ENCODE data around the gene POMT1. TPM values are rescaled to one million over a fixed set of nuclear protein-coding genes. Genes with fewer than 3 reads are reported as not detected.
"Not testable (repeated sequence)": the region's sequence is repeated elsewhere in the genome, so short reads cannot be mapped to it uniquely, and the experiment has no call there.

Gene POMT1
- total RNA-seq, 1 donor from 2014 or later: 46.9 TPM

DNA sequence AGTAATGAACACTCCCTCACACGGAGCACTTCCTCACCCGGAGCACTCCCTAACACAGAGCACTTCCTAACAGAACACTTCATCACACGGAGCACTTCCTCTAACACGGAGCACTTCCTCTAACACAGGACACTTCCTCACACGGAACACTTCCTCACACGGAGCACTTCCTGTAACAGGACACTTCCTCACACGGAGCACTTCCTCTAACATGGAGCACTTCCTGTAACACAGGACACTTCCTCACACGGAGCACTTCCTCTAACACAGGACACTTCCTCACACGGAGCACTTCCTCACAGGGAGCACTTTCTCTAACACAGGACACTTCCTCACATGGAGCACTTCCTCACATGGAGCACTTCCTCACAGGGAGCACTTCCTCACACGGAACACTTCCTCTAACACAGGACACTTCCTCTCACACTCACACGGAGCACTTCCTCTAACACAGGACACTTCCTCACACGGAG lies 12.9 kb downstream of the POMT1 start:
- H3K4me1 Mint-ChIP-seq (ENCODE audit: low read depth); DNase-seq (ENCODE audit: low spot score); H3K27ac Mint-ChIP-seq; H3K9me3 Mint-ChIP-seq; H3K4me3 Mint-ChIP-seq (ENCODE audit: low read depth); H3K27me3 Mint-ChIP-seq (ENCODE audit: low read depth); intact Hi-C loops (cut with micrococcal nuclease): not testable (repeated sequence)
- H3K36me3 Mint-ChIP-seq (ENCODE audit: low read depth): peaks cover 63% of the 10 kb centered on the region

DNA sequence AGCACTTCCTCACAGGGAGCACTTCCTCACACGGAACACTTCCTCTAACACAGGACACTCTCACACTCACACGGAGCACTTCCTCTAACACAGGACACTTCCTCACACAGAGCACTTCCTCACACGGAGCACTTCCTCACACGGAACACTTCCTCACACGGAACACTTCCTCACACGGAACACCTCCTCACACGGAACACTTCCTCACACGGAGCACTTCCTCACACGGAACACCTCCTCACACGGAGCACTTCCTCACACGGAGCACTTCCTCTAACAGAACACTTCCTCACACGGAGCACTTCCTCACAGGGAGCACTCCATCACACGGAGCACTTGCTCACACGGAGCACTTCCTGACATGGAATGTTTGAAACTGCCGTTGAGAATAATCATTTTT lies 13.4 kb downstream of the POMT1 start:
- H3K27ac Mint-ChIP-seq: no peak overlapping the region
- no peaks in the 10 kb centered on the region for H3K9me3 Mint-ChIP-seq
- DNase-seq (ENCODE audit: low spot score): no peak
- no peaks in the 10 kb centered on the region for H3K27me3 Mint-ChIP-seq (ENCODE audit: low read depth)
- intact Hi-C loops (cut with micrococcal nuclease): no loop called here
- H3K36me3 Mint-ChIP-seq (ENCODE audit: low read depth): peaks cover 61% of the 10 kb centered on the region
- no peak overlapping the region for H3K4me3 Mint-ChIP-seq (ENCODE audit: low read depth)
- no peaks in the 10 kb centered on the region for H3K4me1 Mint-ChIP-seq (ENCODE audit: low read depth)

- Mint-ChIP-seq H3K4me1 (ENCODE audit: low read depth) (no peaks in the 10 kb centered on the region), H3K36me3 (ENCODE audit: low read depth) (peaks cover 58% of the 10 kb centered on the region), H3K9me3 (no peaks in the 10 kb centered on the region), H3K4me3 (ENCODE audit: low read depth) (no peak overlapping the region), H3K27ac (no peak overlapping the region), H3K27me3 (ENCODE audit: low read depth) (no peaks in the 10 kb centered on the region)
- intact Hi-C loops (cut with micrococcal nuclease): no loop called here
- DNase-seq (ENCODE audit: low spot score): no peak
Measured at GRCh38 chr9:131516930-131517329, 14.2 kb downstream of the POMT1 start.

- no peak for DNase-seq (ENCODE audit: low spot score)
- H3K4me1 Mint-ChIP-seq (ENCODE audit: low read depth): no peaks in the 10 kb centered on the region
- H3K36me3 Mint-ChIP-seq (ENCODE audit: low read depth): peaks cover 55% of the 10 kb centered on the region
- H3K4me3 Mint-ChIP-seq (ENCODE audit: low read depth): no peak overlapping the region
- no peak overlapping the region for H3K27ac Mint-ChIP-seq
- no peaks in the 10 kb centered on the region for H3K9me3 Mint-ChIP-seq
- H3K27me3 Mint-ChIP-seq (ENCODE audit: low read depth): no peaks in the 10 kb centered on the region
- intact Hi-C loops (cut with micrococcal nuclease): no loop called here
Measured at GRCh38 chr9:131517761-131518190, 15.1 kb downstream of the POMT1 start.

DNA sequence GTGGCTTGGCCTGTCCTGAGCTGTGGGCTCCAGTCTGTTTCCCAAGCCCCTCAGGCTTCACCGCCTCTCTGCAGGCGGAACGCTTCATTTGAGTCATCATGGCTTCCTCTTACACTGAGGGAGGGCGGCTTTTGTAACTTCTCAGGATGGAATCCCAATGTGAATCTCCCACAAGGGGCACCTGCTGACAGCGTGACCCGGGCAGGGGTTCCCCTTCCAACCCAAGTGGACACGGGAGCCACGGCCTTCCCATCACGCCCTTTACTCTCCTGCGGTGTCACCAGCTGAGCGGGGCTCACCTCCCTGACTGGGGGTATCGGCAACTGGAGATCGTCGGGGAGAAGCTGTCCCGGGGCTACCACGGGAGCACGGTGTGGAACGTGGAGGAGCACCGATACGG lies 15.8 kb downstream of the POMT1 start:
- Mint-ChIP-seq H3K36me3 (ENCODE audit: low read depth) (peaks cover 50% of the 10 kb centered on the region), H3K4me1 (ENCODE audit: low read depth) (no peaks in the 10 kb centered on the region), H3K27me3 (ENCODE audit: low read depth) (no peaks in the 10 kb centered on the region), H3K9me3 (no peaks in the 10 kb centered on the region), H3K4me3 (ENCODE audit: low read depth) (no peak overlapping the region), H3K27ac (no peak overlapping the region)
- intact Hi-C loops (cut with micrococcal nuclease): no loop called here
- DNase-seq (ENCODE audit: low spot score): no peak

- intact Hi-C loops (cut with micrococcal nuclease): no loop called here
- no peak overlapping the region for H3K4me3 Mint-ChIP-seq (ENCODE audit: low read depth)
- H3K9me3 Mint-ChIP-seq: no peaks in the 10 kb centered on the region
- H3K36me3 Mint-ChIP-seq (ENCODE audit: low read depth): peaks cover 56% of the 10 kb centered on the region
- H3K4me1 Mint-ChIP-seq (ENCODE audit: low read depth): no peaks in the 10 kb centered on the region
- no peak for DNase-seq (ENCODE audit: low spot score)
- H3K27me3 Mint-ChIP-seq (ENCODE audit: low read depth): no peaks in the 10 kb centered on the region
- no peak overlapping the region for H3K27ac Mint-ChIP-seq
Measured at GRCh38 chr9:131520503-131520902, 17.8 kb downstream of the POMT1 start.

DNA sequence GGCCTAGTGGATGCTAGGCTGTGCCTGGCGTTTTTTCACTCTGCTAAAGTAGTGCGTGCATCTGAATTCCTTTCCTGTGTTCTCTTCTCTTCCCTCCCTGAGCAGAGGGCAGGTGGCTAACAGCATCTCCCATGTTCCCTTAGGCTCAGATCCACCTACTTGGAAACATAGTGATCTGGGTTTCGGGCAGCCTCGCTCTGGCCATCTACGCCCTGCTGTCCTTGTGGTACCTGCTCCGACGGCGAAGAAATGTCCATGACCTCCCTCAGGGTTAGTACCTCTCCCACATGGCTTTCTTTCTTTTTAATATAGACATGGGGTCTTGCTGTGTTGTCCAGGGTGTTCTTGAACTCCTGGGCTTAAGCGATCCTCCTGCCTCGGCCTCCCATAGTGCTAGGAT lies 18.5 kb downstream of the POMT1 start:
- Mint-ChIP-seq H3K27me3 (ENCODE audit: low read depth) (no peaks in the 10 kb centered on the region), H3K4me1 (ENCODE audit: low read depth) (no peaks in the 10 kb centered on the region), H3K4me3 (ENCODE audit: low read depth) (no peak overlapping the region), H3K27ac (no peak overlapping the region), H3K36me3 (ENCODE audit: low read depth) (peaks cover 60% of the 10 kb centered on the region), H3K9me3 (no peaks in the 10 kb centered on the region)
- no peak for DNase-seq (ENCODE audit: low spot score)
- intact Hi-C loops (cut with micrococcal nuclease): no loop called here

DNA sequence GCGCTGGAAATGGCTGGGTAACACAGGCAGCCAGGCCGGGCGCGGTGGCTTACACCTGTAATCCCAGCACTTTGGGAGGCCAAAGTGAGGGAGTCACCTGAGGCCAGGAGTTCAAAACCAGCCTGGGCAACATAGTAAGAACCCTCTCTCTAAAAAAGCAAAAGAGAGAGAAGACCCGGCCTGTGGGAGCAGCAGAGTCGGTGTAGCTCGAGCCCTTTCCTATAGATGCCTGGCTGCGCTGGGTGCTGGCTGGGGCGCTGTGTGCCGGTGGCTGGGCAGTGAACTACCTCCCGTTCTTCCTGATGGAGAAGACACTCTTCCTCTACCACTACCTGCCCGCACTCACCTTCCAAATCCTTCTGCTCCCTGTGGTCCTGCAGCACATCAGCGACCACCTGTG lies 19.1 kb downstream of the POMT1 start:
- no peaks in the 10 kb centered on the region for H3K4me1 Mint-ChIP-seq (ENCODE audit: low read depth)
- DNase-seq (ENCODE audit: low spot score): no peak
- no peak overlapping the region for H3K4me3 Mint-ChIP-seq (ENCODE audit: low read depth)
- H3K36me3 Mint-ChIP-seq (ENCODE audit: low read depth): peaks cover 67% of the 10 kb centered on the region
- no peaks in the 10 kb centered on the region for H3K27me3 Mint-ChIP-seq (ENCODE audit: low read depth)
- intact Hi-C loops (cut with micrococcal nuclease): no loop called here
- no peak overlapping the region for H3K27ac Mint-ChIP-seq
- H3K9me3 Mint-ChIP-seq: no peaks in the 10 kb centered on the region

DNA sequence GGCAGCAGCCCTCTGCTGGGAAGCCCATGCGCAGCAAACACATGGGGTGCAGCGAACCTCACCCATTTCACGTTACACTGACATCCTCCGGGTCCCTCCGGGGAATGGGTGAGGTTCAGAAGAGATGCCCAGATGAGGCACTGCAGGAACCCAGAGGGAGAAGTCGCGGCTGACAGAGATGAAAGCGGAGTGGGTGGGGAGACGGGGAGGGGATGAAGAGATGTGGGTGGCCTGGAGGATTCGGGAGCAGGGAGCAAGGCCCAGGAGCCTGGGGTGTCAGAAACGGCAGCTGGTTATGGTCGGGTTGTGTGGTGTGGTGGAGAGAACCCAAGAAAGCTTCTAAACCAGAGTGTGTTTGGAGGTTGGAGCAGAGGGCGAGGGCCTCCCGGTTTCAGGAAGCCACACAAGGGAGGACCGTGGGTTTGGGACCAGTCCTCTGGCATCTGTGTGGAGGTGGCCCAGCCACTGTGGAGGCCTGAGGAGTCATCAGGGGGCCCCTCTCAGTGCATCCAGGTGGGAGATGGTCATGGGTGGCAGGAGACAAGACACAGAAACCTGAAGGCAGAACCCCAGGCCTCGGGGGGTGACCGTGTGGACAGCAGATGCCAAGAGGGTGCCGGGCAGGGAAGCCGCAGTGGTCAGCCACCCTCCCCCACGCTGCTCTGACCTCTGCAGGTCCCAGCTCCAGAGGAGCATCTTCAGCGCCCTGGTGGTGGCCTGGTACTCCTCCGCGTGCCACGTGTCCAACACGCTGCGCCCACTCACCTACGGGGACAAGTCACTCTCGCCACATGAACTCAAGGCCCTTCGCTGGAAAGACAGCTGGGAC lies 19.8 kb downstream of the POMT1 start:
- H3K36me3 Mint-ChIP-seq (ENCODE audit: low read depth): peaks cover 71% of the 10 kb centered on the region
- no peaks in the 10 kb centered on the region for H3K4me1 Mint-ChIP-seq (ENCODE audit: low read depth)
- intact Hi-C loops (cut with micrococcal nuclease): no loop called here
- no peaks in the 10 kb centered on the region for H3K27me3 Mint-ChIP-seq (ENCODE audit: low read depth)
- no peaks in the 10 kb centered on the region for H3K9me3 Mint-ChIP-seq
- H3K27ac Mint-ChIP-seq: no peak overlapping the region
- no peak for DNase-seq (ENCODE audit: low spot score)
- H3K4me3 Mint-ChIP-seq (ENCODE audit: low read depth): no peak overlapping the region

DNA sequence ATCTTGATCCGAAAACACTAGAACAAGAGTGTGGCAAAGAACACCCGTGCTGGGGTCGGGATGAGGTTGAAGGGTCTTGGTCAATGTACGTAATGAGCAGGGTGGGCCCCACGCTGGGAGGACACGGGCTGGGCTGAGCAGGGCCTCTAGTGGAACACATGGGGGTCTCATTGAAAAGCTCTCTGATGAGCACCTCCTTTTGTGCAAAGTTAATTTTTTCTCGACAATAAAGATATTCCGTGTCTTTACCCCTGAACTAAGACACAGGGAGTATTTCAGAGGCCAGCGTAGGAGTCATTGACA lies 20.3 kb downstream of the POMT1 start:
- no peaks in the 10 kb centered on the region for H3K9me3 Mint-ChIP-seq
- no peak for DNase-seq (ENCODE audit: low spot score)
- H3K27me3 Mint-ChIP-seq (ENCODE audit: low read depth): no peaks in the 10 kb centered on the region
- intact Hi-C loops (cut with micrococcal nuclease): no loop called here
- H3K4me1 Mint-ChIP-seq (ENCODE audit: low read depth): no peaks in the 10 kb centered on the region
- H3K4me3 Mint-ChIP-seq (ENCODE audit: low read depth): no peak overlapping the region
- peaks cover 66% of the 10 kb centered on the region for H3K36me3 Mint-ChIP-seq (ENCODE audit: low read depth)
- no peak overlapping the region for H3K27ac Mint-ChIP-seq

- intact Hi-C loops (cut with micrococcal nuclease): no loop called here
Measured at GRCh38 chr9:131523451-131524435, 21.0 kb downstream of the POMT1 start.

DNA sequence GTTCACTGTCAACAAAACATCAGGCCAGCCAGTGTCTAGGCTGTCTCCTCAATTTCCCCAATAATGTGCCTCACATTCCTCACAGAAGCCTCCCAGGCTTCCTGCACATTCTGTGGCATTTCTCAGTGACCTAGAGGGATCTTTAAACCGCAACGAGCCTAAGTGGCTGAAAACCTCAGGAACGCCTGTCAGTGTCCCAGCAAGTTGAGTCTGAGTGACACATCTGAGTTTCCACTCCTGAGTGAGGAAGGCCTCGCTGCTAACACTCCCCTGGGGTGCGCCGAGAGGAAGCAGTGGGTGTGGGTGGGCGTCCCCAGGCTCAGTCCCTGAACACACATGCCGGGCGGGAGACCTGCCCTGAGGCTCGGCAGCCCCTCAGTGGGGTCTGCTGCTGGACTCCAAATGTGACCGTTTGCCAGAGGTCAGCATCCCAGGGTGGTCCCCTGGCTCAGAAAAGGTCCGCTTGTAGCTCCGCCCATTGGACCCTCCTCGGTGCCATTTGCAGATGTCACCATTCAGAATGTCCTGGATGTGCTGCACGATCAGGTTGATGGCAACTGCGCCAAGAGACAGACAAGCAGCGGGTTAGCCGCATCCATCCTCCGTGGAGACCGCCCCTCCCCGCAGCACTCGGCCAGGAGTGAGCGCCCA lies 22.1 kb downstream of the POMT1 start:
- no peak overlapping the region for H3K4me3 Mint-ChIP-seq (ENCODE audit: low read depth)

More at GRCh38 chr9:131523451-131524435, 21.0 kb downstream of the POMT1 start:
- Mint-ChIP-seq H3K4me1 (ENCODE audit: low read depth) (peaks cover 2% of the 10 kb centered on the region), H3K4me3 (ENCODE audit: low read depth) (no peak overlapping the region), H3K36me3 (ENCODE audit: low read depth) (peaks cover 66% of the 10 kb centered on the region), H3K27ac (no peak overlapping the region), H3K27me3 (ENCODE audit: low read depth) (no peaks in the 10 kb centered on the region), H3K9me3 (no peaks in the 10 kb centered on the region)
- no peak for DNase-seq (ENCODE audit: low spot score)

More for the DNA sequence above, 22.1 kb downstream of the POMT1 start:
- Mint-ChIP-seq H3K36me3 (ENCODE audit: low read depth) (peaks cover 60% of the 10 kb centered on the region), H3K9me3 (no peaks in the 10 kb centered on the region), H3K27me3 (ENCODE audit: low read depth) (no peaks in the 10 kb centered on the region), H3K4me1 (ENCODE audit: low read depth) (peaks cover 4% of the 10 kb centered on the region), H3K27ac (no peak overlapping the region)
- intact Hi-C loops (cut with micrococcal nuclease): no loop called here
- no peak for DNase-seq (ENCODE audit: low spot score)

All from activated T-helper 2 cell treated with anti-CD3 and anti-CD28 coated beads, Interferon-gamma antibody, Interleukin-2, Interleukin-4, amounts not matched to agents 10 μg/mL and 5 μg/mL and 100 μg/mL, durations not matched to agents 14 hours and 24 hours and 36 hours (primary cell).